Measurements from ENCODE around the gene KIF6. TPM values are rescaled to one million over a fixed set of nuclear protein-coding genes. Genes with fewer than 3 reads are reported as not detected.

Gene KIF6
- total RNA-seq, 1 donor from 2014 or later, result 1.5 TPM

DNA sequence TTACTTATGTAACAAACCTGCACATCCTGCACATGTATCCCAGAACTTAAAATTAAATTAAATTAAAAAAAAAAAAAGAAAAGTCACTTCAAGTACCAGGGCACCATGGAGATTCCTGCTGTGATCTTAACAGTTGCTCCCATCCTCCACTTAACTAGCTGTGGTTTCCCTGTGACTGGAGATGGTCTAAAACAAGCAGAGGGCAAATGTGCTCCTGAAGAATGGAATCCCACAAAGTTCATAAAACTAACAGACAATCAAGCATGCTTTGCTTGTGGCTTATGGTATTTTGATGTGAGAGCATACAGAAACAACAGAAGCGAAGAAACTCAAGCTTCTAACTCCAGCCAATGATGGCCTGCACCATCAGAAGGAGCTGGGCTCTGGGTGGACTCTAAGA, 249.1 kb downstream of the KIF6 start:
- DNase-seq (ENCODE audit: low read depth, low spot score), result no peak
- Mint-ChIP-seq H3K4me1 (no peaks in the 10 kb centered on the region), H3K36me3 (ENCODE audit: low read depth) (no peaks in the 10 kb centered on the region), H3K9me3 (peaks cover 16% of the 10 kb centered on the region), H3K27ac (ENCODE audit: unreplicated experiment) (no peak overlapping the region), H3K4me3 (no peak overlapping the region), H3K27me3 (ENCODE audit: low read depth) (no peaks in the 10 kb centered on the region)
- TF ChIP-seq CTCF (conservative IDR thresholded peaks at IDR 0.05), result no peak

GRCh38 chr6:39471954-39472659, 253.1 kb downstream of the KIF6 start:
- Mint-ChIP-seq H3K36me3 (ENCODE audit: low read depth) (no peaks in the 10 kb centered on the region), H3K4me3 (no peak overlapping the region), H3K9me3 (peaks cover 2% of the 10 kb centered on the region), H3K27me3 (ENCODE audit: low read depth) (no peaks in the 10 kb centered on the region), H3K4me1 (no peaks in the 10 kb centered on the region), H3K27ac (ENCODE audit: unreplicated experiment) (no peak overlapping the region)
- no peak for TF ChIP-seq CTCF (conservative IDR thresholded peaks at IDR 0.05)
- DNase-seq (ENCODE audit: low read depth, low spot score), result no peak

DNA sequence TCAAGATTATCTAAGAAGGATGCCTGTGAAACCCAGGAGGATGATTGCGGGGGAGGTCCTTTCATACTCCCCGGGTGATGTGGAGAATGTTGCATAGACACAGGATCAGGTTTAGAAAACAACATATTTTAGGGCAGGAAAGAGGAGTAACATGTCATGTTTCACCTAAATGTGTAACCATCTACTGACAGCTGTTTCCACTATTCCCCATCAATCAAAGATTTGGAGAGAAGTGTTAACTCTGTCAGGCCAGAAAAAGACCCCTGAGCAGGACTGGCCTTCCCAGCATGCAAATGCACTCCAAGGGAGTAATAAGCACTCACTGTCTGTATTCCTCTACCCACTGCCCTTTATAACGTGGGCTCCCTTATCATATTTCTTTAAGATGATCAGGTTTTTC, 254.7 kb downstream of the KIF6 start:
- Mint-ChIP-seq H3K27ac (ENCODE audit: unreplicated experiment) (no peak overlapping the region), H3K27me3 (ENCODE audit: low read depth) (no peaks in the 10 kb centered on the region), H3K36me3 (ENCODE audit: low read depth) (no peaks in the 10 kb centered on the region), H3K4me1 (no peaks in the 10 kb centered on the region), H3K4me3 (no peak overlapping the region), H3K9me3 (peaks cover 2% of the 10 kb centered on the region)
- no peak for DNase-seq (ENCODE audit: low read depth, low spot score)
- TF ChIP-seq CTCF (conservative IDR thresholded peaks at IDR 0.05), result no peak

DNA sequence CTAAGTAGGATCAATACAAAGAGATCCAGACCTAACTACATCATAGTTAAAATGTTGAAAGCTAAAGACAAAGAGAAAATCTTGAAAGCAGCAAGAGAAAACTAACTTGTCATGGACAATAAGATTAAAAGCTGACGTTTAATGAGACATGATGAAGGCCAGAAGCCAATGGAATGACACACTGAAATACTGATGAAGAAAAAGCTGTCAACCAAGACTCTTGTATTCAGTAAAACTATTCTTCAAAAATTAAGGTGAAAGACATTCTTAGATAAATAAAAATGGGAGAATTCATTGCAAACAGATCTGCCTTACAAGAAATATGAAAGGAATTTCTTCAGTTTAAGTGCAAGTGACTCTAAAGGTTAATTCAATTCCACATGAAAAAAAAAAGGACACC, 256.8 kb downstream of the KIF6 start:
- Mint-ChIP-seq H3K36me3 (ENCODE audit: low read depth) (no peaks in the 10 kb centered on the region), H3K27ac (ENCODE audit: unreplicated experiment) (no peak overlapping the region), H3K9me3 (peaks cover 2% of the 10 kb centered on the region)

GRCh38 chr6:39466631-39467030, 258.6 kb downstream of the KIF6 start:
- H3K4me1 Mint-ChIP-seq, result no peaks in the 10 kb centered on the region
- peaks cover 2% of the 10 kb centered on the region for H3K9me3 Mint-ChIP-seq
- no peak for TF ChIP-seq CTCF (conservative IDR thresholded peaks at IDR 0.05)

More for the DNA sequence above, 256.8 kb downstream of the KIF6 start:
- TF ChIP-seq CTCF (conservative IDR thresholded peaks at IDR 0.05), result no peak
- no peak overlapping the region for H3K4me3 Mint-ChIP-seq
- DNase-seq (ENCODE audit: low read depth, low spot score), result no peak
- no peaks in the 10 kb centered on the region for H3K27me3 Mint-ChIP-seq (ENCODE audit: low read depth)
- no peaks in the 10 kb centered on the region for H3K4me1 Mint-ChIP-seq

More at GRCh38 chr6:39466631-39467030, 258.6 kb downstream of the KIF6 start:
- H3K27me3 Mint-ChIP-seq (ENCODE audit: low read depth), result no peaks in the 10 kb centered on the region
- H3K27ac Mint-ChIP-seq (ENCODE audit: unreplicated experiment), result no peak overlapping the region
- no peak overlapping the region for H3K4me3 Mint-ChIP-seq
- no peak for DNase-seq (ENCODE audit: low read depth, low spot score)
- no peaks in the 10 kb centered on the region for H3K36me3 Mint-ChIP-seq (ENCODE audit: low read depth)
